Activated T-cell treated with anti-CD3 and anti-CD28 coated beads, Interleukin-2, amount 50 U/mL, for 4 hours (primary cell): ENCODE measurements around the gene ACP7. TPM values are rescaled to one million over a fixed set of nuclear protein-coding genes. Genes with fewer than 3 reads are reported as not detected.

ENCODE experiments used
- total RNA-seq, 3 donors: library from RNA; stranded (reverse); gene quantifications; one replicate each; pipeline ENCODE4 v1.2.1, GENCODE V29; 2021

ACP7 gene
- total RNA-seq, 3 donors from 2014 or later: 0.20 TPM; not detected in 2

Other genes with a start within 250 kb of the ACP7 start
- 100 to 1,000 TPM; 679 to 736 (median 698) TPM for gene HNRNPL, start 234.4 kb upstream of the ACP7 start, total RNA-seq
- 10 to 100 TPM; 65.2 to 77.3 (median 68.6) TPM for gene RINL, start 206.1 kb upstream of the ACP7 start, total RNA-seq
- 10 to 100 TPM; 23.5 to 29.8 (median 27.3) TPM for gene SIRT2, start 184.8 kb upstream of the ACP7 start, total RNA-seq
- gene NFKBIB, start 184.4 kb upstream of the ACP7 start, total RNA-seq: 100 to 1,000 TPM; 150 to 174 (median 169) TPM
- under 1 TPM in 2 of 3 donors, not detected in 1; 0.33 to 0.63 TPM for gene CCER2, start 172.2 kb upstream of the ACP7 start, total RNA-seq
- gene SARS2, start 153.6 kb upstream of the ACP7 start, total RNA-seq: 10 to 100 TPM; 42.5 to 49.5 (median 46.8) TPM
- 100 to 1,000 TPM; 157 to 192 (median 185) TPM for gene MRPS12, start 153.4 kb upstream of the ACP7 start, total RNA-seq
- under 1 TPM; 0.10 to 0.29 (median 0.14) TPM for gene FBXO17, start 108.6 kb upstream of the ACP7 start, total RNA-seq
- gene FBXO27, start 51.8 kb upstream of the ACP7 start, total RNA-seq: under 1 TPM; 0.18 to 0.63 (median 0.20) TPM
- 10 to 100 TPM; 21.3 to 24.4 (median 23.5) TPM for gene PAK4, start 41.4 kb downstream of the ACP7 start, total RNA-seq
- gene NCCRP1, start 112.6 kb downstream of the ACP7 start, total RNA-seq: not detected
- gene SYCN, start 119.9 kb downstream of the ACP7 start, total RNA-seq: under 1 TPM in 2 of 3 donors, not detected in 1; 0.37 to 0.58 TPM
- gene IFNL3, start 160.6 kb downstream of the ACP7 start, total RNA-seq: not detected
- not detected for gene IFNL4, start 164.5 kb downstream of the ACP7 start, total RNA-seq
- not detected for gene IFNL2, start 184.0 kb downstream of the ACP7 start, total RNA-seq
- not detected for gene IFNL1, start 212.0 kb downstream of the ACP7 start, total RNA-seq
- 1 to 10 TPM; 4.2 to 6.7 (median 6.6) TPM for gene LRFN1, start 236.5 kb downstream of the ACP7 start, total RNA-seq